GM12874 (cell line): ENCODE data around the gene AKNA.

ENCODE experiments used
- TF ChIP-seq, protein P1 (sequence below): IDR thresholded peaks from 2 replicates; pipeline ENCODE4 v1.5.1; 2011; ENCODE audit warnings: low read depth, mild to moderate bottlenecking, control low read depth, low read length, moderate library complexity; ENCODE audit not compliant: insufficient read depth

The AKNA gene

DNA sequence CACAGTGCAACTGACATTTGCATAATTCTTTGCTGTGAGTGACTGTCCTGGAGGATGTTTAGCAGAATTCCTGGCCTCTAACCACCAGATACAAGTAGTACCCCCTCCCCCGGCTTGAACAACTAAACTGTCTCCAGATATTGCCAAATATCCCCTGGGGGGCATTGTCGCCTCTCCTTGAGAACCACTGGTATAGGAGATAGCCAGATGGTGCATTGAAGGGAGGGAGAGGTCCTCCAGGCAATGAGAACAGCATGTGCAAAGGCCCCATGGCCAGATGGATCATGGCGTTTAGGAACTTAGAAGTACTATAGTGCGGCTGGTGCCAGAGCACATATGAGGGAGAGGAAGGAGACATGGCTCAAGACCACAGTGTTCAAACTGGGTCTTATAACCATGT is 83.8 kb downstream of the AKNA start:
- TF ChIP-seq, protein P1, sequence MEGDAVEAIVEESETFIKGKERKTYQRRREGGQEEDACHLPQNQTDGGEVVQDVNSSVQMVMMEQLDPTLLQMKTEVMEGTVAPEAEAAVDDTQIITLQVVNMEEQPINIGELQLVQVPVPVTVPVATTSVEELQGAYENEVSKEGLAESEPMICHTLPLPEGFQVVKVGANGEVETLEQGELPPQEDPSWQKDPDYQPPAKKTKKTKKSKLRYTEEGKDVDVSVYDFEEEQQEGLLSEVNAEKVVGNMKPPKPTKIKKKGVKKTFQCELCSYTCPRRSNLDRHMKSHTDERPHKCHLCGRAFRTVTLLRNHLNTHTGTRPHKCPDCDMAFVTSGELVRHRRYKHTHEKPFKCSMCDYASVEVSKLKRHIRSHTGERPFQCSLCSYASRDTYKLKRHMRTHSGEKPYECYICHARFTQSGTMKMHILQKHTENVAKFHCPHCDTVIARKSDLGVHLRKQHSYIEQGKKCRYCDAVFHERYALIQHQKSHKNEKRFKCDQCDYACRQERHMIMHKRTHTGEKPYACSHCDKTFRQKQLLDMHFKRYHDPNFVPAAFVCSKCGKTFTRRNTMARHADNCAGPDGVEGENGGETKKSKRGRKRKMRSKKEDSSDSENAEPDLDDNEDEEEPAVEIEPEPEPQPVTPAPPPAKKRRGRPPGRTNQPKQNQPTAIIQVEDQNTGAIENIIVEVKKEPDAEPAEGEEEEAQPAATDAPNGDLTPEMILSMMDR = no peak

DNA sequence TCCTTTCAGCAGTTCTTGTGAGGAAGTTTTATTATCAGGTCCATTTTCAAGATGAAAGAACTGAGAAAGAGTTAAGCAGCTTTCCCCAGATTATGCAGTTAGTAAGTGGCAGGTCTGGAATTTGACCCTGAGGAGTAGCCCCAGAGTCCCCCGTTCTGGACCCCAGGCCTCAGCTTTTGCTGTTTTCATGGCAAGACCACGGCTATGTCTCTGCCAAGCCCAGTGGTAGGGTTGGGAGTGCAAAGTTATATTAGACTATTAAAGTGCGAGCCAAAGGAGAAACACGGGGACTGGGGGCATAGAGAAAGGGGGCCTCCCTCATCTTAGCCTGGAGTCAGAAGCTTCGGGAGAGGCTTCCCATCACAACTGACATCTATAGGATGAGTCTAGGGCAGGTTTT is 84.2 kb downstream of the AKNA start:
- TF ChIP-seq, protein P1 = no peak

DNA sequence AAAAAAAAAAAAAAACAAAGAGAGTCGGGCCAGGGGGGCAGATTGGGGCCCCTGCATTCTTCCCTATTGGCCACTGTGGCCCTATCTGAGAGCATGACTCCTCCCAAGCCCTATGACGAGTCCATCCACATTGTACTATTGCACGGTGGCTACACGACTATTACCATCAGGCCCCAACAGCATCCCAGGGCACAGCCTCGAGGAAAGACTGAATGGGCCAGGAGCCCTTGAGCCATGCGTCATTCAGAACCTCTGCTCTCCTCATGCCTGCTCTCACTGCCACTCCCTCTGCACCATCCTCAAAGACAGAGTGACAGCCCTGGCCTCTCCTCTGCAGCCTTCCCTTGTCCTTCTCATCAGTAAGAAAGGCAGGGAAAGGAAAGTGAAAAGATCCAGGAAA is 85.1 kb downstream of the AKNA start:
- TF ChIP-seq, protein P1 = no peak

DNA sequence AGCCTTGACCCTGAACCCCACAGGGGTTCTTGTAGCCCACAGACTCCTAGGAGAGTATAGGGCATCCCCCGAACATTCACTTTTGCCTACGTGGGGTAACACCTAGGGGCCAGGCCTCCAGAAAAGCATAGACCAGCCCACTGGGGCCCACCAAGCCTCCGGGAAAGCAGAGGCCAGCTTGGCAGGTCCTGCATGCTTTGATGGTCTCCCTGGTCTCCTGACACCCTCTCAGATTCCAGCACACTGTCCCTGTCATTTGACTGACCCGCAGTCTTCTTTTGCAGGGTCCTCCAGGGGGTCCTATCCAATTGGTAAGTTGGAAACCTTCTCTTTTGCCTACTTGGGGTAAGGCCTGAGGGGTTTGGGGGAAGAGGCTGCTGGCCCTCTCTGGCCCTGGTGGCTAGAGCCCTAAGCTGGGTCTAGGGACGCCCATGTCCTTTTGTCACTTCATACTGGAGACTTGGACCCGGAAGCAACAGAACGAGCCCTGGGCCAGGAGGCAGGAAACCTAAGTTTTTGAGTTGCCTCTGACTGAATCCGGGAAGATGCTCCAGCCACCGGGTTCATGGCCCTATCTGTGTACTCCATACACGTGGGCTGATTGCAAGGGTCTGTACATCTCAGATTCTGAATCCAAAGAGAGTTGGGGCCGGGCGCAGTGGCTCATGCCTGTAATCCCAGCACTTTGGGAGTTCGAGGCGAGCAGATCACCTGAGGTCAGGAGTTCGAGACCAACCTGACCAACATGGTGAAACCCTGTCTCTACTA is 85.8 kb downstream of the AKNA start:
- TF ChIP-seq, protein P1 = no peak

DNA sequence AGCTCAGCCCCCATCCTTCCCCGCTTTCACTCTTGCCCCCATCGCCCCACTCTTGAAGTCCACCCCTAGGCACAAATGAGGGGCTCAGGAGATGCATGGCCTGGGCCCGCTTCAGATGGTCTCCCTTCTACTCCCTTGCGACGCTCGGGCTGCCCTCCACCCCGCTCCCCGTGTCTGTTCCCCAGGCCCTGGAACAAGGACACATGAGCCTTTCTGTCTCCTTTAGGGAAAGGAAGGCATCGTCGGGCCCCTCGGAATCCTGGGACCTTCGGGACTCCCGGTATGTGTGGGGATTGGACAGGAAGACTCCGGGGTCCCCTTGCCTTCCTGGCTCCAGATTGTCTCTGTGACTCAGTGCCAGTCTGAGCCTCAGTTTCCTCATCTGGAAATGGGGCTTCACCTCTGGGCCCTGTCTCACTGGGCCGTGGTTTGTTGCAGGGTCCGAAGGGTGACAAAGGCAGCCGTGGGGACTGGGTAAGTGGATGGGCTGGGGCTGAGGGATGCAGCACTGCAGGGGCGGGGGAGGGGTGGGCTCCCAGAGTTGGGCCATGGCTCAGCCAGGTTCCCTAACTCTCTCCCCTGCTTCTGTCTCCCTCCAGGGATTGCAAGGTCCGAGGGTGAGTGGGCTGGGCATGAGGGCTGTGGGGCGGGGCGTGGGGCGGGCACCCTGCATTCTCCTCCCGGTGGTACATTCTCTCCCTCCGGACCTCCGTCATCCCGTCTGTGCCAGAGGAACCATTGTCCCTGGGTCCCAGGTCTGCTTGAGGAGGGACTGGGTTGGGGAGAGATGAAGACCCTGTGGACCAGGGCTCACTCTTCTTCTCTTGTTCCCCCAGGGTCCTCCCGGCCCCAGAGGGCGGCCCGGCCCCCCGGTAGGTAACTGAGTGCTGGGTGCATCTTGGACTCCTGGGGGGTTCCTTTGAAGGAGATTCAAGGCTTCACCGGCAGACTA is 86.7 kb downstream of the AKNA start:
- TF ChIP-seq, protein P1 = no peak

DNA sequence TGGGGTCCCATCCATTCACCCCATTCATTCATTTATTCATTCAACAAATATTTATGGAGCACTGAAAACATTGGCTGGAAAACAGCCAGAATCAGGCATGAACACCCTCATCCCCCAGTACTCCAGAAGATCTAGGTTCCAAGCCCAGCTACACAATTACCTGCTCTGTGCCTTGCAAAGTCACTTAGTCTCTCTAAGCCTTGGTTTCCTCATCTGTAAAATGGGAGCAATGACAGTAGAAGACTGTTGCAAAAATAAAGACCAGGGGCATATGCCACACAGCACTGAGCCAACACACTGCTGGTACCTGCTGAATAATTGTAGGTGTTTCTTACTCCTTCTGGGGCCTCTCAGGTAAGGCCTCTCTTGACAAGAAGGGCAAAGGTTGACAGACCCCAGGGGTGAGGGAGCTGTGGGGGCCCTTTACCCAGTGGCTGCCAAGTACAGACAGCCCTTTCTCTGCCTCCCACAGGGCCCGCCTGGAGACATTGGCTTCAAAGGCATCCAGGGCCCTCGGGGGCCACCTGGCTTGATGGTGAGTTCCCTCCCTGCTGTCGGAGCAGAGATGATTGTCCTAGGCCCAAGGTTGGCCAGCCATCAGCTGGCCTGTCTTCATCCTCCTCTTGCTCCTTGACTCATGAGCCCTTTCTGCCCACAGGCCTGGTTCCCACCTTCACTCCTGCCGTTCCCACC is 87.5 kb downstream of the AKNA start:
- TF ChIP-seq, protein P1 = no peak
